Psoas muscle (tissue), 8 donors: ENCODE measurements around the gene U2AF1. TPM values are rescaled to one million over a fixed set of nuclear protein-coding genes. Genes with fewer than 3 reads are reported as not detected.
A peak's percentile ranks its signal among the peaks of the same experiment; 100 is the strongest.
"Not testable (repeated sequence)": the region's sequence is repeated elsewhere in the genome, so short reads cannot be mapped to it uniquely, and the experiment has no call there.

ENCODE experiments used
- ATAC-seq, 4 donors: fragments of 200-7000 bp; cut with Tn5 transposase; one replicate each; pipeline ENCODE4 v1.9.1; 2020; ENCODE audit warnings: moderate library complexity in 3 of 4, mild to moderate bottlenecking in 2 of 4
- DNase-seq, 2 donors: peaks; one replicate each; pipeline ENCODE4 v3.0.0-alpha.2; 2020
- H3K27ac ChIP-seq: fragments of 200-600 bp; one replicate; pipeline ENCODE4 v1.8.0; 2022
- H3K27me3 ChIP-seq, 3 donors: fragments of 200-600 bp in 1 of 3; one replicate each; pipeline versions ENCODE4 v1.6.1 to v1.8.0; 2013 to 2022; ENCODE audit warnings: low read length in 2 of 3, mild to moderate bottlenecking in 2 of 3, moderate library complexity in 1 of 3; ENCODE audit not compliant: insufficient read depth in 3 of 3
- H3K36me3 ChIP-seq, 2 donors: fragments of 200-600 bp in 1 of 2; one replicate each; pipeline versions ENCODE4 v1.6.1 to v1.8.0; 2013 to 2022; ENCODE audit warnings: low read depth in 1 of 2, mild to moderate bottlenecking in 1 of 2, moderate library complexity in 1 of 2; ENCODE audit not compliant: insufficient read depth in 1 of 2
- H3K4me1 ChIP-seq: fragments of 200-600 bp; one replicate; pipeline ENCODE4 v1.8.0; 2022
- H3K4me3 ChIP-seq: fragments of 200-600 bp; one replicate; pipeline ENCODE4 v1.8.0; 2022; ENCODE audit warnings: mild to moderate bottlenecking
- H3K9me3 ChIP-seq: fragments of 200-600 bp; one replicate; pipeline ENCODE4 v1.8.0; 2022
- WGBS, 3 donors: extraction: QIAGEN DNeasy Blood & Tissue Kit; methylation state at CpG; one replicate each; pipeline versions ENCODE4 v1.1.6 to v1.1.7; 2013; 5-methylcytosine and 5-hydroxymethylcytosine counted together
- intact Hi-C, 2 donors: fragments of 100-400 bp; cut with DNase I; formaldehyde crosslinking; loops; one replicate each; pipeline versions ENCODE4 v1.11.0 to v1.14.2; 2022
- long read RNA-seq, 2 donors: library from polyadenylated mRNA; unstranded; transcript quantifications; one replicate each; pipeline ENCODE4 v2.0.0, GENCODE V29; 2021
- polyA plus RNA-seq, 3 donors: library from polyadenylated mRNA; stranded (reverse); fragments of 200-250 nt; gene quantifications; one replicate each; pipeline ENCODE4 v1.2.3, GENCODE V29; 2013
- total RNA-seq, 4 donors: library from RNA; stranded (reverse); fragmentation: NEBNext Ultra II Directional in 2 of 4; extraction: Animal tissue kit (Norgen Biotek cat#: 25700) in 2 of 4; gene quantifications; one replicate each; pipeline versions ENCODE4 v1.2.1 to v1.2.4, GENCODE V29; 2021 to 2023
- donor health status: healthy with polysubstance abuse.
- donor health status: DM: no; HTN: no; CAD: no; lungs with moderate emphysema.
- donor health status: Bipolar disorder and iron deficiency.
- donor health status: healthy.
- donor health status: DM: yes; HTN: yes; CAD: no.
- donor health status: DM: no; HTN: no; CAD: no.
- donor health status: DM: no; HTN: no; CAD: no.
- donor health status: DM: yes; HTN: yes; CAD: no.

Gene U2AF1
- total RNA-seq (10 to 100 TPM in 1 of 4 donors, 1 to 10 TPM in 3; 4.9 to 14.4 (median 5.6) TPM), polyA plus RNA-seq (10 to 100 TPM; 51.9 to 98.7 (median 66.4) TPM)
- long read RNA-seq, donor 1, transcript U2AF1-202 (8 exons, 940 nt) = minor isoform, 8 of 43 reads
- long read RNA-seq, donor 1, transcript U2AF1-201 (8 exons, 962 nt) = major isoform, 30 of 43 reads
- long read RNA-seq, donor 1, partial matches to known transcripts = 0 of 43 reads
- long read RNA-seq, donor 1, other reads (novel, unspliced or antisense) = 4 of 43 reads
- long read RNA-seq, donor 2, transcript U2AF1-201 (8 exons, 962 nt) = major isoform, 41 of 44 reads
- long read RNA-seq, donor 2, partial matches to known transcripts = 1 of 44 reads
- long read RNA-seq, donor 2, other reads (novel, unspliced or antisense) = 1 of 44 reads

GRCh38 chr21:43106965-43107793 lies at the start of gene U2AF1:
Gene U2AF1, minus strand, starts transcription at chr21:43107570. Its CDS starts 76 bp downstream, at chr21:43107494.
- peak within 1 kb of the TSS; percentile 92 for H3K27ac ChIP-seq
- H3K4me1 ChIP-seq, intact Hi-C loops, H3K36me3 ChIP-seq, H3K9me3 ChIP-seq, H3K27me3 ChIP-seq, DNase-seq: not testable (repeated sequence)
- peak within 1 kb of the TSS; percentile 77 for H3K4me3 ChIP-seq
- WGBS, 3 donors = 0 to 3% methylated on average over 12 to 51 of the region's 107 CpGs; no CpG with 5 or more reads in 1 of the 3 donors
- peak; percentile 97 to 98 (median 98) for ATAC-seq

GRCh38 chr21:43153601-43154000 lies 46.2 kb upstream of the U2AF1 start:
- H3K4me1 ChIP-seq, H3K9me3 ChIP-seq, DNase-seq, H3K27me3 ChIP-seq, H3K36me3 ChIP-seq, H3K27ac ChIP-seq, H3K4me3 ChIP-seq, intact Hi-C loops: not testable (repeated sequence)
- no CpG with 5 or more reads among the region's 33 CpGs for WGBS, 3 donors
- ATAC-seq = peak in 1 of 4 donors; percentile 43

DNA sequence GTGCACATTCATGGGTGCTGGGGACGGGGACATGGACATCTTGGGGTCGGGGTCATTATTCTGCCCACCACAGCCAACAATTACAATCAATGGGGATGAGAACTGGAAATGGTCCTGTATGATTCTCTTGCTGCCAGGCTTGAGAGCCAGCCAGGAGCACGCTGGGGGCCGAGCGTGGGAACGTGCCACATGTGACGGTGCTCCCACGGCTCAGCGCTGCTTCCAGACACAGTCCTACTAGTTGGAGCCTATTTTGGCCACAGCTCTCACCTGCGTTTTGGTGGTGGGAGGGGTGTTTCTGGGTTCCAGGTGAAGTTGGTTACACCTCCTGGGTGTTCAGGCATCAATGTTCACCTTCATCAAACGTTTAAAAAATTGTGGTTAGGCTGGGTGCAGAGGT lies 42.0 kb upstream of the U2AF1 start:
- DNase-seq, intact Hi-C loops, H3K27me3 ChIP-seq, H3K4me3 ChIP-seq, H3K9me3 ChIP-seq, H3K4me1 ChIP-seq, H3K36me3 ChIP-seq, ATAC-seq, H3K27ac ChIP-seq: not testable (repeated sequence)
- no CpG with 5 or more reads among the region's 11 CpGs for WGBS, 3 donors

DNA sequence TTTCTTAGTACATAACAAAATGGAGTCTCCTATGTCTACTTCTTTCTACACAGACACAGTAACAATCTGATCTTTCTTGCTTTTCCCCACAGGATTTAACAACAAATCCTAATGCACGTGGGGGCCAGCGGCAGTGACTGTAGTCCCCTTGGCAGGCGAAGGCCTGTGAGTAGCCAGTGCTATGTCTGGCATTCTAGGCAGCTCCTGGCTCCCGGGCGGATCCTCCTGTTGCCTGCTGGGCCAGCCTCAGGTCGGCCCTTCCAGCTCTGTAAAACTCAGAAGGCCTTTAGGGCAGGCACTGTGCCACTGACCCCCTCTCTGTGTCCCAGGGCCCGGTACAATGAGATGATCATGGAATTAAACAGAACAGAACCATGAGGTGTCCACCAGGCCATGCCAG lies 40.6 kb upstream of the U2AF1 start:
- DNase-seq = not testable (repeated sequence)
- no CpG with 5 or more reads among the region's 7 CpGs for WGBS, 3 donors
- peak in 2 of 4 donors; percentile 75 to 83 for ATAC-seq

GRCh38 chr21:43146637-43147036 lies 39.3 kb upstream of the U2AF1 start:
- H3K36me3 ChIP-seq, H3K4me1 ChIP-seq, H3K4me3 ChIP-seq, H3K27me3 ChIP-seq, H3K27ac ChIP-seq, intact Hi-C loops, ATAC-seq, H3K9me3 ChIP-seq, DNase-seq: not testable (repeated sequence)
- WGBS, 3 donors = no CpG with 5 or more reads among the region's 12 CpGs

More for the DNA sequence above, 40.6 kb upstream of the U2AF1 start:
- H3K4me3 ChIP-seq, H3K27me3 ChIP-seq, H3K4me1 ChIP-seq, intact Hi-C loops, H3K36me3 ChIP-seq, H3K9me3 ChIP-seq, H3K27ac ChIP-seq: not testable (repeated sequence)

DNA sequence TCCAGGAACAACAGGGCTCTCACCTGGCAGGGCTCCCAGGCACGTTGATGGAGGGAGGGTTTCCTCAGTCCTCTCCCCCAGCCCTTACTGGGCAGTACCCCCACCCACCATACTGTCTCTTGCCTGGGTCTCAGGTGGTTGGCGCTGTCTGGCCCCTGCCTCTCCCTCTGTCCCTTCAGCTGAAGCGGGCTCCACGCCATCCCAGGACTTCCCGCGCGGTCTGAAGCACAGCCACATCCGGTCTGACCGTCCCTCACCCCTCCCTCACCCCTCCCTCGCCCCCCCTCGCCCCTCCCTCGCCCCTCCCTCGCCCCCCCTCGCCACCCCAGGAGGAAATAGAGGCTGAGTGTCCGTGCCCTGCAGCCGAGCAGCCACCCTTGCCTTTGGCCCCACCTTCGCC lies 34.0 kb upstream of the U2AF1 start:
- H3K27ac ChIP-seq, H3K4me3 ChIP-seq, H3K36me3 ChIP-seq, H3K27me3 ChIP-seq, ATAC-seq, DNase-seq, H3K4me1 ChIP-seq, H3K9me3 ChIP-seq, intact Hi-C loops: not testable (repeated sequence)
- WGBS, 3 donors = 60 to 70% methylated on average over 1 to 3 of the region's 17 CpGs; no CpG with 5 or more reads in 1 of the 3 donors

GRCh38 chr21:43138944-43139343 lies 31.6 kb upstream of the U2AF1 start:
- H3K4me3 ChIP-seq, intact Hi-C loops, H3K27ac ChIP-seq, DNase-seq, H3K9me3 ChIP-seq, H3K4me1 ChIP-seq, H3K36me3 ChIP-seq, H3K27me3 ChIP-seq: not testable (repeated sequence)
- 0% methylated on average over 1 to 2 of the region's 8 CpGs for WGBS, 3 donors
- peak in 2 of 4 donors; percentile 43 to 65 for ATAC-seq

- H3K4me1 ChIP-seq, H3K9me3 ChIP-seq, H3K4me3 ChIP-seq, DNase-seq, H3K36me3 ChIP-seq, H3K27me3 ChIP-seq, ATAC-seq, H3K27ac ChIP-seq, intact Hi-C loops: not testable (repeated sequence)
- no CpG with 5 or more reads among the region's 10 CpGs for WGBS, 3 donors
Measured at GRCh38 chr21:43134520-43134919, 27.1 kb upstream of the U2AF1 start.

DNA sequence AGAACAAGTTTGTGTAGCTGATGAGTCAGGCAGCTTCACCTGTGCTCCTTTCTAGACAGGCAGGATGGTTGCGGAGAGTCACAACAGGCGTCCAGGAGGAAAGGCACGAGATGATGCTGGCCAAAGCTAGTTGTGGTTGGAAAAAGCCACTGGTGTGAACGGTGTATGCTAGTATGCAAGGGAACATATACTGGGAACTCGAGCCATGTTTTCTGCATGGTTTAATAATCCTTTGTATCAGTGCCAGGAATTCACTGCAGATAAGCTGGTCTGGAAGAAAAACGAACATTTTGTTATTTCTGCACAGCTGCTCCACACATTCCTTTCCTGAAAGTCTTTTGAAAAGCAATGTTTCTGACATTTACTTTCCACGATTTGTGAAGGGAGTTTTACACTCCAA lies 22.7 kb upstream of the U2AF1 start:
- DNase-seq, H3K4me1 ChIP-seq, H3K9me3 ChIP-seq, ATAC-seq, H3K27me3 ChIP-seq, H3K27ac ChIP-seq, H3K4me3 ChIP-seq, H3K36me3 ChIP-seq, intact Hi-C loops: not testable (repeated sequence)
- WGBS, 3 donors = no CpG with 5 or more reads among the region's 7 CpGs

DNA sequence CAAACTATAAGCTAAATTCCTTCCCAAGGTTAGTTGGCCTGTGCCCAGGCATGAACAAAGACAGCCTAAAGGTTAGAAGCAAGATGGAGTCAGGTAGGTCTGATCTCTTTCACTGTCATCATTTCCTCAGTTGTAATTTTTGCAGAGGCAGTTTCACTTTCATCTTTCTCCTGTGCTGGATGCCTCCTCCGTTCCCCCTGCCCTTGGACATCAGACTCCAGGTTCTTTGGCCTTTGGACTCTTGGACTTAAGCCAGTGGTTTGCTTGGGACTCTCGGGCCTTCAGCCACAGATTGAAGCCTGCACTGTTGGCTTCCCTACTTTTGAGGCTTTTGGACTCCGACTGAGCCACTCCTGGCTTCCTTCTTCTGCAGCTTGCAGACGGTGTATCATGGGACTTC lies 8.6 kb upstream of the U2AF1 start:
- H3K36me3 ChIP-seq, H3K27me3 ChIP-seq, H3K27ac ChIP-seq, ATAC-seq, intact Hi-C loops, DNase-seq, H3K4me3 ChIP-seq, H3K9me3 ChIP-seq, H3K4me1 ChIP-seq: not testable (repeated sequence)
- no CpG with 5 or more reads among the region's 4 CpGs for WGBS, 3 donors

- 76 to 84% methylated on average over 5 of the region's 6 CpGs; no CpG with 5 or more reads in 1 of the 3 donors for WGBS, 3 donors
- DNase-seq, H3K36me3 ChIP-seq, intact Hi-C loops, H3K4me1 ChIP-seq, H3K4me3 ChIP-seq, H3K27ac ChIP-seq, H3K9me3 ChIP-seq, ATAC-seq, H3K27me3 ChIP-seq: not testable (repeated sequence)
Measured at GRCh38 chr21:43114483-43114882, 7.1 kb upstream of the U2AF1 start.
